Measurements from ENCODE around the gene COG2.

COG2 gene

GRCh38 chr1:230700132-230700531 is 57.9 kb downstream of the COG2 start:
- no peak for DNase-seq (ENCODE audit: low read depth)

- DNase-seq (ENCODE audit: low read depth): no peak
These were observed 59.2 kb downstream of the COG2 start for GRCh38 chr1:230701434-230701833.

GRCh38 chr1:230701895-230702768 is 59.9 kb downstream of the COG2 start:
- DNase-seq (ENCODE audit: low read depth): no peak

- no peak for DNase-seq (ENCODE audit: low read depth)
These were observed 60.8 kb downstream of the COG2 start for GRCh38 chr1:230702934-230703678.

GRCh38 chr1:230703679-230704385 is 61.6 kb downstream of the COG2 start:
- DNase-seq (ENCODE audit: low read depth): no peak

- no peak for DNase-seq (ENCODE audit: low read depth)
These were observed 62.5 kb downstream of the COG2 start for GRCh38 chr1:230704830-230705229.

GRCh38 chr1:230705289-230706019 is 63.2 kb downstream of the COG2 start:
- no peak for DNase-seq (ENCODE audit: low read depth)

- no peak for DNase-seq (ENCODE audit: low read depth)
These were observed 63.9 kb downstream of the COG2 start for GRCh38 chr1:230706020-230706699.

- no peak for DNase-seq (ENCODE audit: low read depth)
These were observed 64.8 kb downstream of the COG2 start for GRCh38 chr1:230706887-230707731.

GRCh38 chr1:230707732-230708630 is 65.7 kb downstream of the COG2 start:
- DNase-seq (ENCODE audit: low read depth): no peak

- no peak for DNase-seq (ENCODE audit: low read depth)
These were observed 66.6 kb downstream of the COG2 start for GRCh38 chr1:230708631-230709580.

GRCh38 chr1:230709619-230710542 is 67.6 kb downstream of the COG2 start:
- DNase-seq (ENCODE audit: low read depth): no peak

GRCh38 chr1:230710543-230710904 is 68.2 kb downstream of the COG2 start:
- DNase-seq (ENCODE audit: low read depth): no peak

- no peak for DNase-seq (ENCODE audit: low read depth)
These were observed 69.0 kb downstream of the COG2 start for GRCh38 chr1:230711245-230711644.

- DNase-seq (ENCODE audit: low read depth): no peak
These were observed 70.2 kb downstream of the COG2 start for GRCh38 chr1:230712470-230712942.

GRCh38 chr1:230713138-230713537 is 70.9 kb downstream of the COG2 start:
- DNase-seq (ENCODE audit: low read depth): no peak

GRCh38 chr1:230713547-230713914 is 71.2 kb downstream of the COG2 start:
- DNase-seq (ENCODE audit: low read depth): no peak
